ENCODE measurements around the gene MAN2A1. TPM values are rescaled to one million over a fixed set of nuclear protein-coding genes. Genes with fewer than 3 reads are reported as not detected.

Gene MAN2A1
- total RNA-seq, 2 experiments from 2014 or later: 23.0 to 28.7 TPM

DNA sequence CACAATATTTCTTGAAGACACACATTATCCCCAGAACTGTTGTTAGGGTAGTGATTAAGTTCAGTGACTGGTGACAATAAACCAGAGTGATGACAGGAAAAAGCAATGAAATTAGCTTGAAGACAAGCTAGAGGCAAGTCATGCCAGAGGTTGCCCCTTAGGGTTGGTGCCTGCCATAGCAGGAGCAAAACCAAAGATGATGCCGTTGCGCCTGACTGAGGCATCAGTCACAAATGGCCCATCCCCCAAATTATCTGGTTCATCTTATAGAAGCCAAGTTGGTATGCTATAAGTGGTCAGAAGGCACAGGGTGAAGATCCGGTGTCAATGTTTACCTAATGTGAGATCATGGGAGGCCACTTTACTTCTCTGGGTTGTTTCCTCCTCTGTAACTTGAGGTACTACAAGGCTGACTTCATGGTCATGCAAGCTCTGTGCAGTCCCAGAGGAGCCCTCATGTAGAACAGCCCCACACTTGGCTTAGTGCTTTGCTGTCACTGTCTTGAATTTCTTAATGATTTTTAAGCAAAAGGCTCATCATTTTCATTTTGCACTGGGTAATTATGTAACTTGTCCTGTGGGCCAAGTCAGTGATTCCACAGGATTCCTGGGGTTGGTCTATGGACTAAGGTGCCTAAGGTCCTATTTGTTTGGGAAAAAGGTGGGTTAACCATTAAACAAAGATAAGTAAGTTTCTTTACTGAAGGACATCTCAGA lies 211.3 kb downstream of the MAN2A1 start:
- Histone ChIP-seq H3K36me3 (ENCODE audit: insufficient read depth, low read length) (no peaks in the 10 kb centered on the region), H4K20me1 (ENCODE audit: insufficient read depth, low read length) (no peaks in the 10 kb centered on the region), H3K9me2 (ENCODE audit: insufficient read depth, low read length) (no peaks in the 10 kb centered on the region), H3K4me1 (ENCODE audit: insufficient read depth, low read length, poor library complexity, severe bottlenecking) (no peaks in the 10 kb centered on the region), H2AFZ (ENCODE audit: low read length) (no peak overlapping the region), H3K4me3 (ENCODE audit: low read depth, low read length, poor library complexity, severe bottlenecking) (no peak overlapping the region), H3K9me3 (ENCODE audit: low read length) (no peaks in the 10 kb centered on the region), H3K79me2 (ENCODE audit: insufficient read depth, low read depth, low read length) (no peaks in the 10 kb centered on the region), H3K4me2 (ENCODE audit: low read length) (no peak overlapping the region), H3K27ac (ENCODE audit: low read depth, low read length, poor library complexity, severe bottlenecking) (no peak overlapping the region)
- no peak for DNase-seq (ENCODE audit: low spot score)
- intact Hi-C loops (cut with micrococcal nuclease; ENCODE audit: unreplicated experiment): no loop called here
- ChIA-PET POLR2A (interaction anchor here (0.6 kb wide), 1 partner anchor 227 kb away, joined by 3 read pairs; no protein-coding TSS in a partner anchor), CTCF (ENCODE audit: unreplicated experiment) (no interaction called here)
- no peak for TF ChIP-seq EZH2phosphoT487 (IDR thresholded peaks at IDR 0.05; ENCODE audit: borderline replicate concordance, low read depth, low read length)
- TF ChIP-seq, protein P1, sequence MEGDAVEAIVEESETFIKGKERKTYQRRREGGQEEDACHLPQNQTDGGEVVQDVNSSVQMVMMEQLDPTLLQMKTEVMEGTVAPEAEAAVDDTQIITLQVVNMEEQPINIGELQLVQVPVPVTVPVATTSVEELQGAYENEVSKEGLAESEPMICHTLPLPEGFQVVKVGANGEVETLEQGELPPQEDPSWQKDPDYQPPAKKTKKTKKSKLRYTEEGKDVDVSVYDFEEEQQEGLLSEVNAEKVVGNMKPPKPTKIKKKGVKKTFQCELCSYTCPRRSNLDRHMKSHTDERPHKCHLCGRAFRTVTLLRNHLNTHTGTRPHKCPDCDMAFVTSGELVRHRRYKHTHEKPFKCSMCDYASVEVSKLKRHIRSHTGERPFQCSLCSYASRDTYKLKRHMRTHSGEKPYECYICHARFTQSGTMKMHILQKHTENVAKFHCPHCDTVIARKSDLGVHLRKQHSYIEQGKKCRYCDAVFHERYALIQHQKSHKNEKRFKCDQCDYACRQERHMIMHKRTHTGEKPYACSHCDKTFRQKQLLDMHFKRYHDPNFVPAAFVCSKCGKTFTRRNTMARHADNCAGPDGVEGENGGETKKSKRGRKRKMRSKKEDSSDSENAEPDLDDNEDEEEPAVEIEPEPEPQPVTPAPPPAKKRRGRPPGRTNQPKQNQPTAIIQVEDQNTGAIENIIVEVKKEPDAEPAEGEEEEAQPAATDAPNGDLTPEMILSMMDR (conservative IDR thresholded peaks at IDR 0.05; ENCODE audit: low read length): no peak
- no TSS peak for BruUV-seq (replicated peaks)

DNA sequence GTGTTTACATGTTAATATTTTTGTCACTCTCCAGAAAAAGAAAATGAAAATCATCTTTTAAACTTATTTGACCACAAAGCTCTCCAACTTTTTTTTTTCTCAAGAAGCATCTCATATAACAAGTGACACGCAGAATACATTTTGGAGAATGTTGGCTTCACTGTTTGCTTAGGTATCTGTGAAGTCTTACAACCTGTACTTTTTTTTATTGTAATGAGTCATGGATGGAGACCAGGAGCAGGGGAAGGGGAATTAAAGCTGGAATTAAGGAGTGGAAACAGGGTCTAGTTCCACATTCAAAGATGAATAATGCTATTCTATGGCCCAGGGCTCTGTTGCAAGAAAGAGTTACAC lies 211.9 kb downstream of the MAN2A1 start:
- intact Hi-C loops (cut with micrococcal nuclease; ENCODE audit: unreplicated experiment): no loop called here
- no peak for TF ChIP-seq EZH2phosphoT487 (IDR thresholded peaks at IDR 0.05; ENCODE audit: borderline replicate concordance, low read depth, low read length)
- TF ChIP-seq, protein P1 (conservative IDR thresholded peaks at IDR 0.05; ENCODE audit: low read length): no peak
- POLR2A ChIA-PET: no interaction called here
- CTCF ChIA-PET (ENCODE audit: unreplicated experiment): no interaction called here
- H3K9me2 ChIP-seq (ENCODE audit: insufficient read depth, low read length): no peaks in the 10 kb centered on the region
- no peak overlapping the region for H3K4me2 ChIP-seq (ENCODE audit: low read length)
- no peaks in the 10 kb centered on the region for H3K79me2 ChIP-seq (ENCODE audit: insufficient read depth, low read depth, low read length)
- H3K9me3 ChIP-seq (ENCODE audit: low read length): no peaks in the 10 kb centered on the region
- H3K27ac ChIP-seq (ENCODE audit: low read depth, low read length, poor library complexity, severe bottlenecking): no peak overlapping the region
- no peaks in the 10 kb centered on the region for H3K36me3 ChIP-seq (ENCODE audit: insufficient read depth, low read length)
- H3K4me3 ChIP-seq (ENCODE audit: low read depth, low read length, poor library complexity, severe bottlenecking): no peak overlapping the region
- H3K4me1 ChIP-seq (ENCODE audit: insufficient read depth, low read length, poor library complexity, severe bottlenecking): no peaks in the 10 kb centered on the region
- H4K20me1 ChIP-seq (ENCODE audit: insufficient read depth, low read length): no peaks in the 10 kb centered on the region
- BruUV-seq (replicated peaks): no TSS peak
- no peak overlapping the region for H2AFZ ChIP-seq (ENCODE audit: low read length)
- no peak for DNase-seq (ENCODE audit: low spot score)

DNA sequence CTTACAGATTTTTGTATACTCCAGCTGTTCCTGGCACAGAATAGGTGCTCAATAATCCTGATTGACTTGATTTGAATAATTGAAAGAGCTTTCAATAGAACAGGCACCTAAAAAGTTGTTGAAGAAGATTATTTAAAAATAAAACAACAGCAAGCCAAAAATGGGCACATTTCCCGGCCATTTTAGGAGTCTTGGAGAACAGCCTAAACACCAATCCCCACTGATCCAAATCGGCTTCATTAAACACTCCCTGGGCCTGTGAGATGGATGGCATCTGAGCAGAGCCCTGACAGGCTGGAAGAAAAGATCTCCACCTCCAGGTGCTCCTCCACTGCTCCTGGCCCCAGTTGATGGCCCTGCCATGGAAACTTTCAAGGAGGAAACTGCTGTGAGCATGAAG lies 213.3 kb downstream of the MAN2A1 start:
- Histone ChIP-seq H3K36me3 (ENCODE audit: insufficient read depth, low read length) (no peaks in the 10 kb centered on the region), H3K9me3 (ENCODE audit: low read length) (no peaks in the 10 kb centered on the region), H3K27ac (ENCODE audit: low read depth, low read length, poor library complexity, severe bottlenecking) (no peak overlapping the region), H3K4me1 (ENCODE audit: insufficient read depth, low read length, poor library complexity, severe bottlenecking) (no peaks in the 10 kb centered on the region), H4K20me1 (ENCODE audit: insufficient read depth, low read length) (no peaks in the 10 kb centered on the region), H2AFZ (ENCODE audit: low read length) (no peak overlapping the region), H3K79me2 (ENCODE audit: insufficient read depth, low read depth, low read length) (no peaks in the 10 kb centered on the region), H3K9me2 (ENCODE audit: insufficient read depth, low read length) (no peaks in the 10 kb centered on the region), H3K4me2 (ENCODE audit: low read length) (no peak overlapping the region), H3K4me3 (ENCODE audit: low read depth, low read length, poor library complexity, severe bottlenecking) (no peak overlapping the region)
- TF ChIP-seq, protein P1 (conservative IDR thresholded peaks at IDR 0.05; ENCODE audit: low read length): no peak
- no peak for TF ChIP-seq EZH2phosphoT487 (IDR thresholded peaks at IDR 0.05; ENCODE audit: borderline replicate concordance, low read depth, low read length)
- intact Hi-C loops (cut with micrococcal nuclease; ENCODE audit: unreplicated experiment): no loop called here
- ChIA-PET CTCF (ENCODE audit: unreplicated experiment) (no interaction called here), POLR2A (interaction anchor here (1.3 kb wide), 1 partner anchor 14 kb away, joined by 3 read pairs; no protein-coding TSS in a partner anchor)
- no peak for DNase-seq (ENCODE audit: low spot score)
- BruUV-seq (replicated peaks): no TSS peak
